Right lobe of liver (tissue), 6 donors: ENCODE data around the gene PDPK1. TPM values are rescaled to one million over a fixed set of nuclear protein-coding genes. Genes with fewer than 3 reads are reported as not detected.
A peak's percentile ranks its signal among the peaks of the same experiment; 100 is the strongest.

Source experiments
- ATAC-seq, 4 donors: fragments of 200-7000 bp; cut with Tn5 transposase; one replicate each; pipeline ENCODE4 v1.9.1; 2020; ENCODE audit warnings: mild to moderate bottlenecking in 4 of 4, moderate library complexity in 4 of 4
- DNase-seq, 3 donors: peaks; one replicate each; pipeline ENCODE4 v3.0.0-alpha.2; 2020
- H3K27ac ChIP-seq, 3 donors: fragments of 200-600 bp; one replicate each; pipeline ENCODE4 v1.8.0; 2022
- H3K27me3 ChIP-seq, 2 donors: fragments of 200-600 bp; one replicate each; pipeline ENCODE4 v1.8.0; 2022
- H3K36me3 ChIP-seq, 4 donors: fragments of 200-600 bp; sonication (generic) in 1 of 4; one replicate each; pipeline versions ENCODE4 v1.5.1 to v1.8.0; 2017 to 2022; ENCODE audit warnings: control low read depth in 1 of 4
- H3K4me1 ChIP-seq, 4 donors: fragments of 200-600 bp; sonication (generic) in 1 of 4; one replicate each; pipeline versions ENCODE4 v1.5.1 to v1.8.0; 2017 to 2022; ENCODE audit warnings: control low read depth in 1 of 4
- H3K4me3 ChIP-seq, 3 donors: fragments of 200-600 bp; one replicate each; pipeline ENCODE4 v1.8.0; 2022
- H3K9me3 ChIP-seq, 4 donors: fragments of 200-600 bp; sonication (generic) in 1 of 4; one replicate each; pipeline versions ENCODE4 v1.5.1 to v1.8.0; 2017 to 2022; ENCODE audit warnings: control low read depth in 1 of 4
- POLR2A ChIP-seq: fragments of 450-650 bp; IDR thresholded peaks from one replicate; pipeline ENCODE4 v1.6.1; 2017; ENCODE audit warnings: antibody characterized with exemption, mild to moderate bottlenecking
- WGBS: methylation state at CpG from one replicate; pipeline ENCODE4 v1.1.6; 2018; ENCODE audit warnings: low coverage, low lambda C conversion rate; ENCODE audit not compliant: insufficient coverage; ENCODE audit errors: missing lambda C conversion rate; 5-methylcytosine and 5-hydroxymethylcytosine counted together
- intact Hi-C, 2 donors: fragments of 100-400 bp; cut with DNase I; formaldehyde crosslinking; loops; one replicate each; pipeline versions ENCODE4 v1.11.2 to v1.14.1; 2022
- total RNA-seq, 6 experiments: library from RNA; depleted of rRNA in 2 of 6; stranded (reverse); fragments of >200 nt in 2 of 6; fragmentation: NEBNext Ultra II Directional in 3 of 6; extraction: Animal tissue kit (Norgen Biotek cat#: 25700) in 3 of 6; gene quantifications; one replicate each; pipeline versions ENCODE4 v1.1.0 to v1.2.4, GENCODE V29; 2016 to 2023
- TF ChIP-seq, protein P1 (sequence below), 4 donors: fragments of 200-600 bp in 3 of 4; fragments of 450-650 bp in 1 of 4; IDR thresholded peaks; one replicate each; pipeline versions ENCODE4 v1.5.1 to v1.8.0; 2016 to 2022; ENCODE audit warnings: antibody characterized with exemption in 4 of 4, mild to moderate bottlenecking in 2 of 4
- donor health status: DM: no; HTN: yes; CAD: no.
- donor health status: DM: no; HTN: no; CAD: no.
- donor health status: DM: no; HTN: no; CAD: no.
- donor health status: DM: no; HTN: yes; CAD: no.
- donor health status: DM: no; HTN: yes; CAD: no.

The PDPK1 gene
- total RNA-seq, 6 experiments from 2014 or later, result 20.7 to 28.3 (median 24.5) TPM

DNA sequence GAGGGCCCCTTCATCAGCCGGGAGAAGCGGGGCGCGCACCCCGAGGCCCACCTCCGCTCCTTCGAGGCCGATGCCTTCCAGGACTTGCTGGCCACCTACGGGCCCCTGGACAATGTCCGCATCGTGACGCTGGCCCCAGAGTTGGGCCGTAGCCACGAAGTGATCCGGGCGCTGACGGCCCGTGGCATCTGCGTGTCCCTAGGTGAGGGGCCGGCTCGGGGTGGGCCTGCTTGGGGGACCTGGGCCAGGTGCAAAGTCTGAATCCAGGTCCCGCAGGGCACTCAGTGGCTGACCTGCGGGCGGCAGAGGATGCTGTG is 10.1 kb upstream of the PDPK1 start:
- H3K4me1 ChIP-seq, result peaks cover 0 to 43% (median 14%) of the 10 kb centered on the region in 4 donors
- no peak overlapping the region for H3K4me3 ChIP-seq
- 100% methylated on average over 1 of the region's 24 CpGs for WGBS
- ATAC-seq (no peak), DNase-seq (peak in 2 of 3 donors; percentile 19 to 57)
- intact Hi-C loops, result no loop called here
- H3K9me3 ChIP-seq, result no peaks in the 10 kb centered on the region
- no peaks in the 10 kb centered on the region for H3K27me3 ChIP-seq
- no peak overlapping the region for H3K27ac ChIP-seq
- peaks cover 0 to 16% (median 4%) of the 10 kb centered on the region in 4 donors for H3K36me3 ChIP-seq
- TF ChIP-seq, protein P1, sequence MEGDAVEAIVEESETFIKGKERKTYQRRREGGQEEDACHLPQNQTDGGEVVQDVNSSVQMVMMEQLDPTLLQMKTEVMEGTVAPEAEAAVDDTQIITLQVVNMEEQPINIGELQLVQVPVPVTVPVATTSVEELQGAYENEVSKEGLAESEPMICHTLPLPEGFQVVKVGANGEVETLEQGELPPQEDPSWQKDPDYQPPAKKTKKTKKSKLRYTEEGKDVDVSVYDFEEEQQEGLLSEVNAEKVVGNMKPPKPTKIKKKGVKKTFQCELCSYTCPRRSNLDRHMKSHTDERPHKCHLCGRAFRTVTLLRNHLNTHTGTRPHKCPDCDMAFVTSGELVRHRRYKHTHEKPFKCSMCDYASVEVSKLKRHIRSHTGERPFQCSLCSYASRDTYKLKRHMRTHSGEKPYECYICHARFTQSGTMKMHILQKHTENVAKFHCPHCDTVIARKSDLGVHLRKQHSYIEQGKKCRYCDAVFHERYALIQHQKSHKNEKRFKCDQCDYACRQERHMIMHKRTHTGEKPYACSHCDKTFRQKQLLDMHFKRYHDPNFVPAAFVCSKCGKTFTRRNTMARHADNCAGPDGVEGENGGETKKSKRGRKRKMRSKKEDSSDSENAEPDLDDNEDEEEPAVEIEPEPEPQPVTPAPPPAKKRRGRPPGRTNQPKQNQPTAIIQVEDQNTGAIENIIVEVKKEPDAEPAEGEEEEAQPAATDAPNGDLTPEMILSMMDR (IDR thresholded peaks at IDR 0.05), result no peak
- no peak for TF ChIP-seq POLR2A

DNA sequence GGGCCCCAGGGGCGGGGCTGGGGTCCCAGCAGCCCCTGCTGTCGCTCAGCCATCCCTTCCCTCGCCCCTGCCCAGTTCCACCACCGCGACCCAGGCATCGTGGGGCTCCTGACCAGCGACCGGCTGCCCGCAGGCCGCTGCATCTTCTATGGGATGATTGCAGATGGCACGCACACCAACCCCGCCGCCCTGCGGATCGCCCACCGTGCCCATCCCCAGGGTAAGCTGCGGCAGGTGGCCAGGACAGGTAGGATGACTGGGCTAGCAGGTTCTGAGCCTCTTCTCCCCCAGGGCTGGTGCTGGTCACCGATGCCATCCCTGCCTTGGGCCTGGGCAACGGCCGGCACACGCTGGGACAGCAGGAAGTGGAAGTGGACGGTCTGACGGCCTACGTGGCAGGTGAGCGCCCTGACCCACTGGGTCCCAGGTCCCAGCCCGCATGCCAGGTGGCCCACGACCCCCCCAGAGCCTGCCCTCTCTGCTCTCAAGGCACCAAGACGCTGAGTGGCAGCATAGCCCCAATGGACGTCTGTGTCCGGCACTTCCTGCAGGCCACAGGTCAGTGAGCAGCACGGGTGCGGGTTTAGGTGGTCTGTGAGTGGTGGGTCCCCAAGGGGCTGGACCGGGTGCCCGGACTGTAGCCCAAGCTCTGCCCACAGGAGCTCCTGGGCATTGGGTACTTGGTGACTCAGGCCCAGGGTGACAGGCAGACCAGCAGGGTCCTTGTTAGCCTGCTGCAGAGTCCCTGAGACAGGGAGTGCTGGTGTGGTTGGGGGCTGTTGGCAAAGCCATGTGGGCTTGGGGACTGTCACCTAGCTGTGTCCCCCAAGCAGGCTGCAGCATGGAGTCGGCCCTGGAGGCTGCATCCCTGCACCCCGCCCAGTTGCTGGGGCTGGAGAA is 9.4 kb upstream of the PDPK1 start:
- Histone ChIP-seq H3K9me3 (no peaks in the 10 kb centered on the region), H3K27ac (no peak overlapping the region), H3K36me3 (peaks cover 0 to 16% (median 4%) of the 10 kb centered on the region in 4 donors), H3K4me3 (no peak overlapping the region), H3K27me3 (no peaks in the 10 kb centered on the region), H3K4me1 (peaks cover 0 to 42% (median 13%) of the 10 kb centered on the region in 4 donors)
- ATAC-seq (no peak), DNase-seq (peak in 2 of 3 donors; percentile 19 to 57)
- intact Hi-C loops, result no loop called here
- TF ChIP-seq POLR2A, result no peak
- TF ChIP-seq, protein P1 (IDR thresholded peaks at IDR 0.05), result no peak
- WGBS, result no CpG with 5 or more reads among the region's 36 CpGs

DNA sequence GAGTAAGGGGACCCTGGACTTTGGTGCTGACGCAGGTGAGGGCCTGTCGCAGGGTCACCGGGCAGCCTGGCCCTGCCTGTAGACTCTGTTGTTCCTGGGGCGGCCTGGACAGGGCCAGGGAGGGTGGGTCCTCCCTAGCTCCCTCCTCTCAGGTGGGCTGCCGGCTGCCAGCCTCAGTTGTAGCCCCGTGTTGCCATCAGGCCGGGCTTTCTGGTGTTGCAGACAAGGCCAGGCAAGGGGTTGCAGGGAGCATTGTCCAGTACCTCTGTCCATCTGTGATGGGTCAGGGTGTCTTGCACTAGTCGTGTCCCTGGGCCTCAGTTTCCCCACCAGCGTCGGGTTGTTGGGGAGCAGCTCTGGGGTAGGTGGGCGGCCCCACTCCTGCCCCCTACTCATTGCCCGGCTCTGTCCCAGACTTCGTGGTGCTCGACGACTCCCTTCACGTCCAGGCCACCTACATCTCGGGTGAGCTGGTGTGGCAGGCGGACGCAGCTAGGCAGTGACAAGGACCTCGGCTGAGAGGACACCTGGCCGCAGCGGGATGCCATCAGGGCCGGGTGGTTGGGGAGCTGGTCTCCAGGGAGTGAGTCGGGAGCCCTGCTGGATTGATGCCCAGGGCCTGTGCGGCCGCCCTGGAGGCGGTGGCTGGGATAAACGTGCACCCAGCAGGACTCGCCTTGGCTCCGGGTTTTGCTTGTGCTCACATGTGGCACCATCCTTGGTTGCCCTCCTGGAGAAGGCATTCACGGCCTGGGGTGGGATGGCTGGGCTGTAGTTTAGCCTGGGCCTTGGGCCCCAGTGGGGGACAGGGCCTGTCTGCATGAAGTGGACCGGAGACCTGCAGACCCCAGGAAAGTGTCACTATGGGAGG is 8.5 kb upstream of the PDPK1 start:
- H3K4me1 ChIP-seq, result peaks cover 0 to 33% (median 9%) of the 10 kb centered on the region in 4 donors
- ATAC-seq, result no peak
- no peaks in the 10 kb centered on the region for H3K27me3 ChIP-seq
- TF ChIP-seq, protein P1 (IDR thresholded peaks at IDR 0.05), result peak in 2 of 4 donors; percentile 8
- TF ChIP-seq POLR2A, result no peak
- DNase-seq, result peak in 2 of 3 donors; percentile 53 to 63
- H3K27ac ChIP-seq, result no peak overlapping the region
- H3K36me3 ChIP-seq, result peaks cover 0 to 16% (median 4%) of the 10 kb centered on the region in 4 donors
- H3K4me3 ChIP-seq, result no peak overlapping the region
- intact Hi-C loops, result no loop called here
- no peaks in the 10 kb centered on the region for H3K9me3 ChIP-seq
- WGBS, result 80% methylated on average over 1 of the region's 32 CpGs

DNA sequence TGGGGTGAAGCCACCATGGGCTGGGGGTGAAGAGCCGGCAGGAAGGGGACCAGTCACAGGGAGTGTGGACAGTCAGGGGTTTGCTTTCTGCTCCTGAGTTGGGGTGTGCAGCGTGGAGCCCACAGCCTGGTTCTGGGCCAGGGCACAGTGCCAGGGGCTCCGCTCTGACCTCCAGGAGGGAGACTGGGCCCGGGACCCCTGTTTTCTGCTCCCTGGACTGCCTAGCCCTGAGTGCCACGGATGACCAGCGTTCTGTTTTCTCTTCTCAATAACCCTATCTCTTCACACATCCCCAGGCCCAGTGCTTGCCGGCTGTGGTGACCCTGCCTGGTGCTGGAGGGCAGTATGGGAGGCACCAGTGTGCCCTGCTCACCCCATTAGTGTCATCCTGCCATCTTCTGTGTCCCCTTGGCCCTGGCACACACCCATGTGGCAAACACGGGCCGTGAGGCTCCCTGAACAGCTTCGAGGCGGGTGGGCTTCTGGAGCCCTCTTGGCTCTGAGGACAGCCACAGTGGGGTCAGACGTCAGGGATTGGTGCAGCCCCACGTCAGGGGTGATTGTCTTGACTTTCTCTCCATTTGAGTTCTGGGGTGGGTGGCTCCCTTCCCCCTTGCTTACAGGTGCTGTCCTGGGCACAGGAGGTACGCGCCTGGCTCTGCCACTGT is 7.7 kb upstream of the PDPK1 start:
- peaks cover 0 to 25% (median 5%) of the 10 kb centered on the region in 4 donors for H3K4me1 ChIP-seq
- no peak overlapping the region for H3K27ac ChIP-seq
- intact Hi-C loops, result no loop called here
- H3K36me3 ChIP-seq, result peaks cover 0 to 16% (median 4%) of the 10 kb centered on the region in 4 donors
- DNase-seq (peak in 2 of 3 donors; percentile 25 to 59), ATAC-seq (no peak)
- 90% methylated on average over 2 of the region's 15 CpGs for WGBS
- H3K9me3 ChIP-seq, result no peaks in the 10 kb centered on the region
- no peak overlapping the region for H3K4me3 ChIP-seq
- H3K27me3 ChIP-seq, result no peaks in the 10 kb centered on the region
- TF ChIP-seq POLR2A, result no peak
- TF ChIP-seq, protein P1 (IDR thresholded peaks at IDR 0.05), result no peak
